HG03175 (cell line): ENCODE measurements around the gene COPZ2.
"Not testable (repeated sequence)": the region's sequence is repeated elsewhere in the genome, so short reads cannot be mapped to it uniquely, and the experiment has no call there.

Source experiments
- ATAC-seq: cut with Tn5 transposase; IDR thresholded peaks from one replicate; pipeline ENCODE4 v1.9.1; 2021; ENCODE audit warnings: mild to moderate bottlenecking, moderate library complexity; ENCODE audit not compliant: unreplicated experiment

The COPZ2 gene

GRCh38 chr17:48010193-48010592, 27.4 kb downstream of the COPZ2 start:
- no peak for ATAC-seq

- no peak for ATAC-seq
Observed at GRCh38 chr17:48006936-48007709, 30.5 kb downstream of the COPZ2 start.

- no peak for ATAC-seq
Observed at GRCh38 chr17:48004983-48005382, 32.6 kb downstream of the COPZ2 start.

GRCh38 chr17:48003417-48004151, 34.0 kb downstream of the COPZ2 start:
- ATAC-seq, result no peak

- ATAC-seq, result no peak
Observed at GRCh38 chr17:48002916-48003416, 34.6 kb downstream of the COPZ2 start.

GRCh38 chr17:48002266-48002915, 35.2 kb downstream of the COPZ2 start:
- no peak for ATAC-seq

- not testable (repeated sequence) for ATAC-seq
Observed at GRCh38 chr17:48001657-48002056, 35.9 kb downstream of the COPZ2 start.

- no peak for ATAC-seq
Observed at GRCh38 chr17:48001197-48001596, 36.4 kb downstream of the COPZ2 start.

GRCh38 chr17:47999582-47999981, 38.0 kb downstream of the COPZ2 start:
- ATAC-seq, result no peak

- no peak for ATAC-seq
Observed at GRCh38 chr17:47998044-47998443, 39.6 kb downstream of the COPZ2 start.

GRCh38 chr17:47997586-47997985, 40.0 kb downstream of the COPZ2 start:
- ATAC-seq, result no peak

- no peak for ATAC-seq
Observed at GRCh38 chr17:47996201-47996600, 41.4 kb downstream of the COPZ2 start.

GRCh38 chr17:47995241-47995935, 42.2 kb downstream of the COPZ2 start:
- ATAC-seq, result no peak

GRCh38 chr17:47994724-47995123, 42.9 kb downstream of the COPZ2 start:
- ATAC-seq, result no peak

GRCh38 chr17:47993964-47994363, 43.6 kb downstream of the COPZ2 start:
- ATAC-seq, result no peak

GRCh38 chr17:47993031-47993564, 44.5 kb downstream of the COPZ2 start:
- ATAC-seq, result no peak

- no peak for ATAC-seq
Observed at GRCh38 chr17:47992216-47992615, 45.4 kb downstream of the COPZ2 start.

- no peak for ATAC-seq
Observed at GRCh38 chr17:47990962-47991731, 46.5 kb downstream of the COPZ2 start.

- no peak for ATAC-seq
Observed at GRCh38 chr17:47989700-47990099, 47.9 kb downstream of the COPZ2 start.

GRCh38 chr17:47989159-47989558, 48.4 kb downstream of the COPZ2 start:
- ATAC-seq, result no peak
